Dermis microvascular lymphatic vessel endothelial cell (primary cell): ENCODE results near the gene TCF25. TPM values are rescaled to one million over a fixed set of nuclear protein-coding genes. Genes with fewer than 3 reads are reported as not detected.

Experiments
- DNase-seq, 2 donors: peaks; one replicate each; pipeline versions ENCODE4 v3.0.0 to v3.0.0-alpha.2; 2010; ENCODE audit warnings: low read depth in 2 of 2
- total RNA-seq: library from RNA; depleted of rRNA; stranded (reverse); fragments of >200 nt; gene quantifications from 2 replicates; pipeline ENCODE4 v1.2.1, GENCODE V29; 2014

TCF25 gene
- total RNA-seq, 1 donor from 2014 or later = 132 TPM

- no peak for DNase-seq
These were observed 64.9 kb downstream of the TCF25 start for GRCh38 chr16:89938175-89938885.

DNA sequence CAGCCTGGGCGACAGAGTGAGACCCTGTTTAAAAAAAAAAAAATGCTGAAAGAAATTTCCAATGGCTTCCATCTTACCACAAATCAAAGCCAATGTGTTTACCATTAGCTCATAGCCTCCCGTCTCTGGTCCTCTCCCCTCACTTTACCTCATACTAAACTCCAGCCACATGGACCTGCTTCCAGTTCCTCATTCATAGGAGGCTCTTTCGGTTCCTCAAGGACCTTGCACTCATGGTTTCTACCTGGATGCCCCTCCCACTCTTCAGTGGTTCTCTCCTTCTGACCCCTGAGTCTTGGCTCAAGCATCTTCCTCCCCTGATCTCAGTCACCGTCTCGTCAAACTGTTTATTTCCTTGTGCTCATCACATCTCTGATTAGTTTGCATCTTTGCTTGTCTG, 71.4 kb downstream of the TCF25 start:
- no peak for DNase-seq

- no peak for DNase-seq
These were observed 72.3 kb downstream of the TCF25 start for GRCh38 chr16:89945654-89946053.

DNA sequence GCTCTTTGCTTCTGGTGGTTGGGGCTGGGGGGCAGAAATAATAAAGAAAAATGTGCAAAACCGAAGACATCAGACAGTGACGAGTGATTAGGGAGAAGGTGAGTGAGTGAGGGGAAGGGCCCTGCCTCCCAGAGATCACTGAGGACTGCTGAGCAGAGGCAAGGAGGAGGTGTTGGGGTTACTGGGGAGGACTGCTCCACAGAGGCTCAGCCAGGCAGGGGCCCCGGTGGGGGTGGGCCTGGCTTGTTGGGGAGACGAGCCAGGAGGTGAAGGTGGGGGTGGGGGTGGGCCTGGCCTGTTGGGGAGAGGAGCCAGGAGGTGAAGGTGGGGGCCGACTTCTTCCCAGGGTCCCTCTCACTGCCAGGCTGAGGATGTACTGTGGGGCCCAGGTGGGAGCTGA, 73.1 kb downstream of the TCF25 start:
- DNase-seq = no peak

DNA sequence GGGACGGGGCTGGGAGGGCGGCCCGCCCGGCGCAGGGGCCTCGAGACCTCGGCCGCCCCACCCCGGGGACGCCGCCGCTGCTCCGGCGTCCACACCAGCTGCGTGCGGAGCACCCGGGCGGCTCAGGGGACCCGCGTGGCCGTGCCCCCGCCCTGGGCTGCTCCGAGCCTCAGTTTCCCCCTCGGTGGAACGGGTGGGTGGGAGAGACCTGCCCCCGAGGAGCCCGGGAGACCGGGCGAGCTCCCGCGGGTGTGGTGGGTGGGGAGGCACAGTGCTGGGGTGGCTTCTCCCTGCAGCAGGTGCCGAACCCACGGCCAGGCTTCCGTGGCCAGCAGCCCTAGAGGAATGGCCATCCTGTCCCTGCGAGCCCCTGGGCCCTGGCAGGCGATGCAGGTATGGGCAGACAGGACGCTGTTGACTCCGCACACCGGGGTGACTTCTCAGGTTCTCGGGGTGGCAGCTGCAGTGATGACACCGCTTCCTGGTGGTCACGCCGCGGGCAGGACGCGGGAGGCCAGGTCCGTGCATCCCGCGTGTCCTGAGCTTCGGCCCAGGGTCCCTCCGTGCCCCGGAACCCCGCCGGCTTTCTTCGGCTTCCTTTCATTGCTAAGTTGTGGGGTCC, 75.8 kb downstream of the TCF25 start:
- no peak for DNase-seq

DNA sequence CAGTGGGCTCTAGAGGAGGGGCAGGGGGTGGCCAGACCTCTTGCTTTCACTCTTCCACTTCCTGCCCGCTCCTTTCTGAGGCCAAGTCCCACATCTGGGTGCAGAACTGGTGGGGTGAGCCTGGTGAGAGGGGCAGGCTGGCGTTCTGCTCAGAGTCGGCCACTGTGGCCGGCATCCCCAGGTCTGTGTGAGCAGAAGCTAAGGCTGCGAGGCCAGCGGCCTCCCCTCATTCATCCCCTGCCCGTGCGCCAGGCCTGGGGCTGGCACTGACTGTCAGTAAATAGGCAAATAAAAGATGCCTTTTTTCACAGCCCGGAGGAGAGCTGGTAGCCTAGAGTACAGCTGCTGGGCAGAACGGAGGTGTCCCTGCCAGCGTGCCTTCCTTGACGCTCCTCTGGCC, 76.4 kb downstream of the TCF25 start:
- no peak for DNase-seq

DNA sequence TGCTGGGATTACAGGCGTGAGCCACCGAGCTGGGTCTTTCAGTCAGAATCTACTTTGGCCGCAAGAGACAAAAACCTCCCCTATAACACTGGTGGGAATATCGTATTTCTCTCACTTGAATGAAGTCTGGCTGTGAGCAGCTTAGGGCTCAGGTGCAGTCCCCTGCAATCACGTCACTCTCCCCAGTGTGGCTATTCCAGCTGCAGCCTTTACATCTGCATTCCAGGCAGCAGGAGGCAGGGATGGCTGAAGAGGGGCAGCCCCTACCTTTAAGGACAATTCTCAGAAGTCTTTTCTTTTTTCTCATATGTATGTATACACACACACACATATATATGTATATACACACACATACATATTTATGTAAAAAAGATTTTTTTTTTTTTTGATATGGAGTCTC, 78.1 kb downstream of the TCF25 start:
- DNase-seq = no peak

DNA sequence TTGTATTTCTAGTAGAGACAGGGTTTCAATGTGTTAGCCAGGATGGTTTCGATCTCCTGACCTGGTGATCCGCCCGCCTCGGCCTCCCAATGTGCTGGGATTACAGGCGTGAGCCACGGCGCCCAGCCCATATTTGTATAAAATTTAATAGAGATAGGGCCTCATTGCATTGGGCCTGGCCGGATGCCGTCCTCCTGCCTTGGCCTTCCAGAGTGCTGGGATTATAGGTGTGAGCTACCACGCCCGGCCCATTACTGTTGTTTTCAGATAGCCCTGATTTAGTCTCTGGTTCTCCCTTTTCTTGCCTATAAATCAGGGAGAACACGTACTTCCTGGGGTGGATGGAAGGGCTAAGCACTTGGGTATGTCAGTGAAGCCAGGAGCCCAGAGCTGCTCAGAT, 78.7 kb downstream of the TCF25 start:
- DNase-seq = no peak

DNA sequence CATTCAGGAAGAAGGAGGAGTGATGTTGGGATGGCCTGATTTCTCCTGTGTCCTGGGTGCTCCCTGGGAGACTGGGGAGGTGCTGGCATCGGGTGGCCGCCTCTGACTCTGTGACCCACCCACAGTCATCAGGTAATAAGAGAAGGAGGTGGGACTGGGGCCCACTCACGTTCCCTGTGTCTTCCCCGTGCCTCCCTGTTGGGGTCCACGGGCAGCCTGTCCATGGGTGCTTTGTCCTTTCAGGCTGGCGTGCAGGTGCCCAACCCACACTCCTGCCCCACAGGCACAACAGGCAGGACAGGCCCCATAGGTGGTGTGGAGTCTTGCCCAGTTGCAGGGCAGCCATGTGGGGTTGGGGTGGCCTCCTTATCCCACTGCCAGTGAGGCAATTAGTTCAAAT, 79.2 kb downstream of the TCF25 start:
- DNase-seq = no peak

DNA sequence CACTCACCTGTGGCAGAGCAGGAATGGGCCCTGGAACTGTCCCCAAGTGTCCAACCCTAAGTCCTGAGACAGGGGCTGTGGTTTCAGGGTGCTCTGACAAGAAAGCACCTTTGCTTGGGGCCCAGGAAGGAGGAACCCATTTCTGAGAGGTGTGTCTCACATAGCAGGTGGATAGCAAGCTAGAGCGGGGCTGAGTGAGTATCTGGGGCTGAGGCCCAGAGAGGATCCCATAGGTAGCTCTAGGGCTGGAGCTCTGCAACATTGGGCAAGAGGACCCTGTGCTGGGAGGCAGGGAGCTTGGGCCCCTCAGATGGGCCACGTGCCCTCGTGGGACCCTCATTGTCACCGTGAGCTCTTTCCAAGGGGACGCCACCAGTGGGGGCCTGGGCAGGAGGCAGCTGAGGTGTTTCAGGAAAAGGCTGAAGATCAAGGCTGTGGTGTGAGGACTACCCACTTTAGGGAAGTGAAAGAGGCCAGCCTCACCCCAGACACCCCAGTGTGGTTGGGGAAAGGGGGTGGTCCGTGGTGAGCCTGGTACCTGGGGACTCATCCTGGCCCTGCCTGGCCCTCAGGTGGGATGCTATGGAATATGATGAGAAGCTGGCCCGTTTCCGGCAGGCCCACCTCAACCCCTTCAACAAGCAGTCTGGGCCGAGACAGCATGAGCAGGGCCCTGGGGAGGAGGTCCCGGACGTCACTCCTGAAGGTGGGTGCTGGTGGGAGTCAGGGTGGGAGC, 80.4 kb downstream of the TCF25 start:
- no peak for DNase-seq

DNA sequence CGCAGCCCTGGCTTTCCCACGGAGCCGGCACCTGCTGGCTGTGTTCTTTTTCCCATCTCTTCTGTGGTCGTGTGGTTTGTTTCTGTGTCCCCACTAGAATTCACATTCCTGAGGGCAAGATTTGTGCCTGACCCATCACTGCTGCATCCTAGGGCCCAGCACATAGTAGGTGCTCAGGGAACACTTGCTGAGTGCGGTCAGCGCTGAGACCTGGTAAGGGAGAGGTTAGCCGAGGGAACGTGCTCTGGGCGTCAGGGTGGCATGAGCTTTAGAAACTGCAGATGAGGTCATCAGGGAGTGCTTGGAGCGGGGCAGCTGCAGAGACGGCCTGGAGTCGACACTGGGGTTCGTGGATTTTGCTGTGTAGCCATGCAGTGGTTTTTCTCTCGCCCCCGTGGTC, 81.1 kb downstream of the TCF25 start:
- no peak for DNase-seq

GRCh38 chr16:89955001-89955685, 81.8 kb downstream of the TCF25 start:
- DNase-seq = no peak

- no peak for DNase-seq
These were observed 83.3 kb downstream of the TCF25 start for GRCh38 chr16:89956505-89957215.

GRCh38 chr16:89957216-89957785, 83.9 kb downstream of the TCF25 start:
- DNase-seq = no peak

DNA sequence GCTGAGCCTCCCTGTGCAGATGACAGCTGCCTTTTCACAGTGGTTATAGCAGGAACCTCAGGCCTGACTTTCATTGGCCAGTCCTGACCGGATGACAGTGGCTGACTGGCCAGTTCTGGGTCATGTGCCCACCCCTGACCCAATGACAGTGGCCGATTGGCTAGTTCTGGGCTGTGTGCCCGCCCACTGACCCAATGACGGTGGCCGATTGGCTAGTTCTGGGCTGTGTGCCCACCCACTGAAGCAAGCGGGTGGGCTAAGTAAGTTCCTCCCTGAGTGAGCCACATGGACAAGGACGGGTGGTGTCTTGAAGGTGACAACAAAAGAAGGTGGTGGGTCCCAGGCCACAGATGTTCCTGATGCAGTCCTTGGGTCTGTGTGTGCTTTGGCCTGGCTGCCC, 84.7 kb downstream of the TCF25 start:
- DNase-seq = peak in 1 of 2 donors; percentile 44

DNA sequence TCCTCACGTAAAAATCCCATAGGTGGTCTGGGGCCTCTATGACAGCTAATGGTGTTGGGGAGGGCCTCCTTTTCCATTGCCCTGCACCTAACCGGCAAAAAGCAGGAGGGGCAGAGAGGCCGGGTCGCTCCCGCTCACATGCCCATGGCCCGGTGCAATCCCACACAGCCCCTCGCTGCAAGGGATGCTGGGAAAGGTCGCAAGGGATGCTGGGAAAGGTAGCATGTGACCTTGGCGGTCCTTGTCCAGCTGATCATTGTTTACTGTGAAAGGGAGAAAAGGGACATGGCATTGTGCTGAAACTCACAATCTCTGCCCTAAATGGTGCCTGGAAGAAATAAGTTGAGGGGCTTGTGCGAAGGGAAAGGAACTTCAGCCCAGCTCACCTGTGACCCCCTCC, 85.2 kb downstream of the TCF25 start:
- DNase-seq = no peak

GRCh38 chr16:89960966-89961365, 87.6 kb downstream of the TCF25 start:
- DNase-seq = no peak
